ENCODE results near the gene EYA3.

DNA sequence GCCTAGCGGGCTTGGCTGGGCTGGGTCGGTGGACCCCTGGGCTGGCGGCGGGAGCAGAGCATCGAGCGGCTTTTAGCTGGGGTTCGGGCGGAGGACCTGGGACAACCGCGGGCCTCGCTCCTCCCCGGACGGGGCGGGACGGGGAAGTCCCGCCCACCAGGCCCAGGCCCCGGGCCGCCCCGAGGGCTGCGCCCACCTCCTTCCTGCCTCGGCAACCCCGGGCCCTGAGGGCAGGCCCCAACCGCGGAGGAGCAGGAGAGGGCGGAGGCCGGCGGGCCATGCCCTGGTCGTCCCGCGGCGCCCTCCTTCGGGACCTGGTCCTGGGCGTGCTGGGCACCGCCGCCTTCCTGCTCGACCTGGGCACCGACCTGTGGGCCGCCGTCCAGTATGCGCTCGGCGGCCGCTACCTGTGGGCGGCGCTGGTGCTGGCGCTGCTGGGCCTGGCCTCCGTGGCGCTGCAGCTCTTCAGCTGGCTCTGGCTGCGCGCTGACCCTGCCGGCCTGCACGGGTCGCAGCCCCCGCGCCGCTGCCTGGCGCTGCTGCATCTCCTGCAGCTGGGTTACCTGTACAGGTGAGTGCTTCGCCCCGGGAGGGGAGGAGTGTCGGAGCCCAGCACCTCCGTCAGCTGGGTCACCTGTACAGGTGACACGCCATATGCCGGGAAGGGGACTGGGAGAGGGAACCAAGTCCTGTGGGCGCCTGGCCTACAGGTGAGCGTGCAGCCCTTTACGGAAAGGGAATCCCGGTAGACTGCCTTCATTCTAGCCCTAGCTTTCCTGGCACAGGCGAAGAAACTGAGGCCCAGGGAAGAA is 128.4 kb downstream of the EYA3 start, which contains the start of gene XKR8:
- TF ChIP-seq, protein P1, sequence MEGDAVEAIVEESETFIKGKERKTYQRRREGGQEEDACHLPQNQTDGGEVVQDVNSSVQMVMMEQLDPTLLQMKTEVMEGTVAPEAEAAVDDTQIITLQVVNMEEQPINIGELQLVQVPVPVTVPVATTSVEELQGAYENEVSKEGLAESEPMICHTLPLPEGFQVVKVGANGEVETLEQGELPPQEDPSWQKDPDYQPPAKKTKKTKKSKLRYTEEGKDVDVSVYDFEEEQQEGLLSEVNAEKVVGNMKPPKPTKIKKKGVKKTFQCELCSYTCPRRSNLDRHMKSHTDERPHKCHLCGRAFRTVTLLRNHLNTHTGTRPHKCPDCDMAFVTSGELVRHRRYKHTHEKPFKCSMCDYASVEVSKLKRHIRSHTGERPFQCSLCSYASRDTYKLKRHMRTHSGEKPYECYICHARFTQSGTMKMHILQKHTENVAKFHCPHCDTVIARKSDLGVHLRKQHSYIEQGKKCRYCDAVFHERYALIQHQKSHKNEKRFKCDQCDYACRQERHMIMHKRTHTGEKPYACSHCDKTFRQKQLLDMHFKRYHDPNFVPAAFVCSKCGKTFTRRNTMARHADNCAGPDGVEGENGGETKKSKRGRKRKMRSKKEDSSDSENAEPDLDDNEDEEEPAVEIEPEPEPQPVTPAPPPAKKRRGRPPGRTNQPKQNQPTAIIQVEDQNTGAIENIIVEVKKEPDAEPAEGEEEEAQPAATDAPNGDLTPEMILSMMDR (IDR thresholded peaks at IDR 0.05; ENCODE audit: borderline replicate concordance, extremely low read depth, low read length, poor library complexity, severe bottlenecking), result peak; percentile 59
- TF ChIP-seq EZH2 (IDR thresholded peaks at IDR 0.05; ENCODE audit: borderline replicate concordance, low read depth, low read length, severe bottlenecking), result no peak

Data from DND-41 (cell line).